SH-SY5Y (cell line): ENCODE data around the gene ZNRD2.

Experiments
- GATA2 ChIP-seq: IDR thresholded peaks from 2 replicates; pipeline ENCODE4 v1.6.1; 2011; ENCODE audit warnings: mild to moderate bottlenecking, low read depth, low read length
- GATA3 ChIP-seq: IDR thresholded peaks from 2 replicates; pipeline ENCODE4 v1.6.1; 2011; ENCODE audit warnings: low read depth, mild to moderate bottlenecking, low read length, moderate library complexity

- TF ChIP-seq GATA2 (no peak), GATA3 (no peak)
Observed at GRCh38 chr11:65586247-65586630, 16.0 kb downstream of the ZNRD2 start.
